GM21447 (cell line): ENCODE measurements around the gene SPAG16.
"Not testable (repeated sequence)": the region's sequence is repeated elsewhere in the genome, so short reads cannot be mapped to it uniquely, and the experiment has no call there.

ENCODE experiments used
- ATAC-seq: cut with Tn5 transposase; IDR thresholded peaks from one replicate; pipeline ENCODE4 v1.9.1; 2021; ENCODE audit not compliant: unreplicated experiment

The SPAG16 gene

GRCh38 chr2:213688133-213688532 lies 403.9 kb downstream of the SPAG16 start:
- ATAC-seq, result no peak

- ATAC-seq, result not testable (repeated sequence)
These were observed 404.6 kb downstream of the SPAG16 start for GRCh38 chr2:213688825-213689224.

- no peak for ATAC-seq
These were observed 405.3 kb downstream of the SPAG16 start for GRCh38 chr2:213689585-213689984.

GRCh38 chr2:213691351-213691750 lies 407.1 kb downstream of the SPAG16 start:
- ATAC-seq, result no peak

- no peak for ATAC-seq
These were observed 412.2 kb downstream of the SPAG16 start for GRCh38 chr2:213696442-213696841.

- ATAC-seq, result not testable (repeated sequence)
These were observed 417.1 kb downstream of the SPAG16 start for GRCh38 chr2:213701365-213701764.

- ATAC-seq, result no peak
These were observed 419.3 kb downstream of the SPAG16 start for GRCh38 chr2:213703406-213704098.

- no peak for ATAC-seq
These were observed 425.9 kb downstream of the SPAG16 start for GRCh38 chr2:213710164-213710563.

GRCh38 chr2:213718411-213718810 lies 434.1 kb downstream of the SPAG16 start:
- ATAC-seq, result not testable (repeated sequence)

GRCh38 chr2:213722565-213722964 lies 438.3 kb downstream of the SPAG16 start:
- no peak for ATAC-seq

- no peak for ATAC-seq
These were observed 438.8 kb downstream of the SPAG16 start for GRCh38 chr2:213723041-213723560.

- ATAC-seq, result no peak
These were observed 439.4 kb downstream of the SPAG16 start for GRCh38 chr2:213723707-213724106.

GRCh38 chr2:213726101-213726500 lies 441.8 kb downstream of the SPAG16 start:
- no peak for ATAC-seq

GRCh38 chr2:213733893-213734292 lies 449.6 kb downstream of the SPAG16 start:
- peak; percentile 86 for ATAC-seq

- ATAC-seq, result peak; percentile 68
These were observed 456.2 kb downstream of the SPAG16 start for GRCh38 chr2:213740453-213740852.

GRCh38 chr2:213751446-213751845 lies 467.2 kb downstream of the SPAG16 start:
- peak; percentile 95 for ATAC-seq

GRCh38 chr2:213752575-213752974 lies 468.3 kb downstream of the SPAG16 start:
- no peak for ATAC-seq

GRCh38 chr2:213757525-213757924 lies 473.3 kb downstream of the SPAG16 start:
- no peak for ATAC-seq

GRCh38 chr2:213763354-213763753 lies 479.1 kb downstream of the SPAG16 start:
- ATAC-seq, result no peak

GRCh38 chr2:213763963-213764362 lies 479.7 kb downstream of the SPAG16 start:
- ATAC-seq, result no peak

GRCh38 chr2:213764849-213765248 lies 480.6 kb downstream of the SPAG16 start:
- no peak for ATAC-seq

GRCh38 chr2:213766062-213766461 lies 481.8 kb downstream of the SPAG16 start:
- ATAC-seq, result peak; percentile 44

GRCh38 chr2:213766465-213766901 lies 482.2 kb downstream of the SPAG16 start:
- peak; percentile 95 for ATAC-seq
